Uterus (tissue), 4 donors: ENCODE results near the gene ANXA10. TPM values are rescaled to one million over a fixed set of nuclear protein-coding genes. Genes with fewer than 3 reads are reported as not detected.
"Not testable (repeated sequence)": the region's sequence is repeated elsewhere in the genome, so short reads cannot be mapped to it uniquely, and the experiment has no call there.

Source experiments
- DNase-seq, 2 donors: peaks; one replicate each; pipeline ENCODE4 v3.0.0-alpha.2; 2019 to 2020
- H3K27ac ChIP-seq, 2 donors: fragments of 200-600 bp; sonication (generic); 1 replicate in 1 of 2; 2 replicates in 1 of 2; pipeline ENCODE4 v1.5.1; 2016 to 2018
- H3K27me3 ChIP-seq, 2 donors: fragments of 200-600 bp; sonication (generic); one replicate each; pipeline ENCODE4 v1.5.1; 2018 to 2019; ENCODE audit warnings: control low read depth in 1 of 2
- H3K36me3 ChIP-seq, 2 donors: fragments of 200-600 bp; sonication (generic); one replicate each; pipeline ENCODE4 v1.5.1; 2019; ENCODE audit warnings: control low read depth in 1 of 2
- H3K4me1 ChIP-seq, 2 donors: fragments of 200-600 bp; sonication (generic); one replicate each; pipeline ENCODE4 v1.5.1; 2018 to 2019; ENCODE audit warnings: control low read depth in 1 of 2
- H3K4me3 ChIP-seq, 2 donors: fragments of 200-600 bp; sonication (generic); 1 replicate in 1 of 2; 2 replicates in 1 of 2; pipeline ENCODE4 v1.5.1; 2018 to 2019; ENCODE audit warnings: mild to moderate bottlenecking in 1 of 2
- H3K9me3 ChIP-seq, 2 donors: fragments of 200-600 bp; sonication (generic); one replicate each; pipeline ENCODE4 v1.5.1; 2019; ENCODE audit warnings: control low read depth in 1 of 2
- POLR2A ChIP-seq, 2 donors: fragments of 450-650 bp; IDR thresholded peaks; one replicate each; pipeline ENCODE4 v1.6.1; 2016; ENCODE audit warnings: antibody characterized with exemption in 2 of 2, mild to moderate bottlenecking in 1 of 2, moderate library complexity in 1 of 2
- intact Hi-C: fragments of 100-400 bp; cut with DNase I; formaldehyde crosslinking; loops from one replicate; pipeline ENCODE4 v1.15.1; 2023; ENCODE audit warnings: low total_unique reads
- total RNA-seq, 4 donors: library from RNA; depleted of rRNA in 3 of 4; stranded (reverse); fragments of >200 nt in 3 of 4; gene quantifications; one replicate each; pipeline versions ENCODE4 v1.1.0 to v1.2.4, GENCODE V29; 2014 to 2023
- TF ChIP-seq, protein P1 (sequence below), 4 experiments: fragments of 200-600 bp in 2 of 4; fragments of 450-650 bp in 2 of 4; sonication (generic) in 2 of 4; IDR thresholded peaks; one replicate each; pipeline ENCODE4 v1.5.1; 2016 to 2019; ENCODE audit warnings: antibody characterized with exemption in 4 of 4, mild to moderate bottlenecking in 2 of 4, moderate library complexity in 1 of 4
- donor health status: DM: yes; HTN: yes; CAD: no.

ANXA10 gene
- total RNA-seq, 4 donors from 2014 or later: not detected

DNA sequence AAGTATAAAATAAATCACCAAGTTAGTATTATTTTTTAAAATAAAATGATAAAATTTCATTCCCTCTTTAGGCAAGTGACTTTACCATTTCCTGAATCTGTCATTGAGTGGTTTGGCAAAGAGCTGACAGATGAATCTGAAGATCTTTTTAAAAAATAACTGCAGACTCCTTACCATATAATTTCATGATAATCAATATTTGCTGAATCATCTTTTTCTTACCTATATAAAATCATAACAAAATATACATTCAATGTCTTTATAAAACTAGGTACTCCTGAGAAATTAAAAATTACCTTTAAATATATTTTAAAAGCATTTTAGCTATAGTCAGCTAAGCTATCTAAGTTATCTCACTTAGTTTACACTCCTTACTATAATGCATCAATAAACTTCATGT, 17.2 kb downstream of the ANXA10 start:
- DNase-seq: no peak
- no peaks in the 10 kb centered on the region for H3K27me3 ChIP-seq
- H3K36me3 ChIP-seq: no peaks in the 10 kb centered on the region
- intact Hi-C loops: no loop called here
- no peaks in the 10 kb centered on the region for H3K9me3 ChIP-seq
- no peak overlapping the region for H3K4me3 ChIP-seq
- no peak for TF ChIP-seq POLR2A (IDR thresholded peaks at IDR 0.05)
- TF ChIP-seq, protein P1, sequence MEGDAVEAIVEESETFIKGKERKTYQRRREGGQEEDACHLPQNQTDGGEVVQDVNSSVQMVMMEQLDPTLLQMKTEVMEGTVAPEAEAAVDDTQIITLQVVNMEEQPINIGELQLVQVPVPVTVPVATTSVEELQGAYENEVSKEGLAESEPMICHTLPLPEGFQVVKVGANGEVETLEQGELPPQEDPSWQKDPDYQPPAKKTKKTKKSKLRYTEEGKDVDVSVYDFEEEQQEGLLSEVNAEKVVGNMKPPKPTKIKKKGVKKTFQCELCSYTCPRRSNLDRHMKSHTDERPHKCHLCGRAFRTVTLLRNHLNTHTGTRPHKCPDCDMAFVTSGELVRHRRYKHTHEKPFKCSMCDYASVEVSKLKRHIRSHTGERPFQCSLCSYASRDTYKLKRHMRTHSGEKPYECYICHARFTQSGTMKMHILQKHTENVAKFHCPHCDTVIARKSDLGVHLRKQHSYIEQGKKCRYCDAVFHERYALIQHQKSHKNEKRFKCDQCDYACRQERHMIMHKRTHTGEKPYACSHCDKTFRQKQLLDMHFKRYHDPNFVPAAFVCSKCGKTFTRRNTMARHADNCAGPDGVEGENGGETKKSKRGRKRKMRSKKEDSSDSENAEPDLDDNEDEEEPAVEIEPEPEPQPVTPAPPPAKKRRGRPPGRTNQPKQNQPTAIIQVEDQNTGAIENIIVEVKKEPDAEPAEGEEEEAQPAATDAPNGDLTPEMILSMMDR (IDR thresholded peaks at IDR 0.05): no peak
- H3K27ac ChIP-seq: no peak overlapping the region
- H3K4me1 ChIP-seq: no peaks in the 10 kb centered on the region

DNA sequence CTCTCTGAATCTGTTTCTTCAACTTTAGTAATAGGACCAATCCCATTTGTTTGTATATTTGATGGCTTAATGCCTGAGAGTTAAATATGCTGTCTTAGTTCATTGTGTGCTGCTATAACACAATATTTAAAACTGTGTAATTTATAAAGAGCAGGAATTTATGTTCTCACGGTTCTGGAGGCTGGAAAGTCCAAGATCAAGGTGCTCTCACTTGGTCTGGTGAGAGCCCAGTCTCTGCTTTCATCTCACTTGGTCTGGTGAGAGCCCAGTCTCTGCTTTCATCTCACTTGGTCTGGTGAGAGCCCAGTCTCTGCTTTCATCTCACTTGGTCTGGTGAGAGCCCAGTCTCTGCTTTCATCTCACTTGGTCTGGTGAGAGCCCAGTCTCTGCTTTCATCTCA, 20.7 kb downstream of the ANXA10 start:
- H3K9me3 ChIP-seq, intact Hi-C loops, H3K4me1 ChIP-seq, H3K27me3 ChIP-seq, H3K4me3 ChIP-seq, H3K27ac ChIP-seq, H3K36me3 ChIP-seq, DNase-seq: not testable (repeated sequence)

DNA sequence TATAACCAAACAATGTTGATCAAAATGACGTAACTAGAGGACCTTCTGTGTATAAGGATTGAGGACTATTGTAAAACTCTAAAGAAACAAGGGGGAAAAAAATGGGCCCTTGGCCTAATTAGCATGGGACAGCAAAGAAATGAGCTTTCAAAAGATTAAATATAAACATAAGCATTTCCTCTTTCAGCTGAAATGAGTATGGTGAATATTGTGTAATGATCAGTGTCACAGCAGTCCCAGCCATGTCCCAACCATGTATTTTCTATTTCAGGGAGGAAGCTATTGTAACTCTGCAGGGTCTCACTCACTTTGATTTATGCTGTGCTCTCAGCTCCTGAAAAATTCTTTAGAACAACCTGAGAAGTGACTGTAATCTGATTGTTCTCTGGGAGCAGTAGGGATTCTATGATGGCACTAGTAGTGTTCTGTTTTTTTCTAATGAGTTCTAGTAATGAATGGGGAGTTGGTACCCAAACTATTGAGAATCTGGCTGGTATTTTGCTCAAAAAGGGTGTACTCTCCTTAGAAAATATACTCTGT, 25.8 kb downstream of the ANXA10 start:
- Histone ChIP-seq H3K4me3 (no peak overlapping the region), H3K36me3 (no peaks in the 10 kb centered on the region), H3K27me3 (no peaks in the 10 kb centered on the region), H3K4me1 (no peaks in the 10 kb centered on the region), H3K9me3 (no peaks in the 10 kb centered on the region), H3K27ac (no peak overlapping the region)
- TF ChIP-seq, protein P1 (IDR thresholded peaks at IDR 0.05): no peak
- no peak for TF ChIP-seq POLR2A (IDR thresholded peaks at IDR 0.05)
- DNase-seq: no peak
- intact Hi-C loops: no loop called here

DNA sequence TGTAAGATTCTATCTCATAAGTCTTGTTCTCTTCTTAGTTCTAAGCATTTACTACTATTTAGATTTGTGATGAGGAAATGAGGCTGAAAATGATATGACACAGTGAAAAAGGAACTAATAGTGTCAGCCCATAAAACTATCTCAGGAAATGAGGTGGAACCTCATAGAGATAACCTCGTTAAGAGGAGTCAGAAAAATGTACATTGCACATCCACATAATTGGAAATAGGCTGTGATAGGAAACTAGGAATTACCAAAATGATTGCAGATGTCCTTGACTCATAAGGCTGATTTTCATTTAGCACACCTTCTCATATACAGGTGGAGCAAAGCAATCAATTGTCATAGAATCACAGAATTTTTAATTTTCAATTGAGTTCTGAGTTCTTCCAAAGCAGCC, 26.8 kb downstream of the ANXA10 start:
- H3K27me3 ChIP-seq: no peaks in the 10 kb centered on the region
- intact Hi-C loops: no loop called here
- TF ChIP-seq POLR2A (IDR thresholded peaks at IDR 0.05): no peak
- TF ChIP-seq, protein P1 (IDR thresholded peaks at IDR 0.05): no peak
- H3K36me3 ChIP-seq: no peaks in the 10 kb centered on the region
- H3K27ac ChIP-seq: no peak overlapping the region
- H3K4me3 ChIP-seq: no peak overlapping the region
- DNase-seq: no peak
- no peaks in the 10 kb centered on the region for H3K4me1 ChIP-seq
- no peaks in the 10 kb centered on the region for H3K9me3 ChIP-seq

DNA sequence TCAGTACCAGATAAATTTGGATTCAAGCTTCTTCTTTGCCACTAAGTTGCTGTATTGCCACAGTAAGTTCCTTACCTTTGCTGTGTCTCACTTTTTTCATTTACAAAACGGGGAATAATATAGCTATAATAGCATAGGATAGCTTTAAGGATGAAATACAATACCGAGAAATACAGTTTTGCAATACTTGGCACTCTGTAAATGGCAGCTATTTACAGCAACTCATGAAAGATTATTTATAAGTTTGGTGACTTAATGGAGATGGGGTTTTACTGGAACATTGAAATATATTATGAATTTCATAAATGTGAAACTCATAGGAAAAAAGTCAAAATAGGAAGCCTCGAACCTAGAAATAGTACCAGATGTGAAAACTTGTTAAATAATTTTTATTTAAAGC, 27.6 kb downstream of the ANXA10 start:
- TF ChIP-seq, protein P1 (IDR thresholded peaks at IDR 0.05): no peak
- intact Hi-C loops: no loop called here
- no peaks in the 10 kb centered on the region for H3K27me3 ChIP-seq

DNA sequence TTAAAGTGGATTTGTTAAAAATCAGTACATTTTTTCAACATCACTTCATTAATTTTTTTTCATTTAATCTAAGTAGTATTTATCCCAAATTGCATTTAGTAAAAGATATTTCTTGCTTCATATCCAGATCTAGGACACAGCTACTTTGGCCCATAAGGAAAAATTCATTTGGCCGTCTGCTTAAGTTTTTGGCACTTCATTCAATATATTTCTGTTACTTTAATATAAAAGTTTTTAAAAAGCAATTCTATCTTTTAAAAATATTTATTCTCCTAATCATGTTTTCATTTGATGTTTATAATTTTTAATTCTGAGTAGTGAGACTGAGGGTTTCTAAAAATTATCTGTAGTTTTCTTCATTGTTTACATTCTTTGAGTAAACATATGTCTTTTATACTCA, 28.5 kb downstream of the ANXA10 start:
- intact Hi-C loops: no loop called here
- H3K36me3 ChIP-seq: no peaks in the 10 kb centered on the region
- H3K27ac ChIP-seq: no peak overlapping the region
- no peak for DNase-seq
- TF ChIP-seq, protein P1 (IDR thresholded peaks at IDR 0.05): no peak
- no peak for TF ChIP-seq POLR2A (IDR thresholded peaks at IDR 0.05)
- no peaks in the 10 kb centered on the region for H3K4me1 ChIP-seq
- H3K4me3 ChIP-seq: no peak overlapping the region
- H3K27me3 ChIP-seq: no peaks in the 10 kb centered on the region
- no peaks in the 10 kb centered on the region for H3K9me3 ChIP-seq

More for the DNA sequence above, 27.6 kb downstream of the ANXA10 start:
- no peaks in the 10 kb centered on the region for H3K9me3 ChIP-seq
- no peak for DNase-seq
- H3K4me3 ChIP-seq: no peak overlapping the region
- no peak overlapping the region for H3K27ac ChIP-seq
- no peaks in the 10 kb centered on the region for H3K4me1 ChIP-seq
- H3K36me3 ChIP-seq: no peaks in the 10 kb centered on the region
